Measurements from ENCODE around the gene PACRG.
"Not testable (repeated sequence)": the region's sequence is repeated elsewhere in the genome, so short reads cannot be mapped to it uniquely, and the experiment has no call there.

Gene PACRG

DNA sequence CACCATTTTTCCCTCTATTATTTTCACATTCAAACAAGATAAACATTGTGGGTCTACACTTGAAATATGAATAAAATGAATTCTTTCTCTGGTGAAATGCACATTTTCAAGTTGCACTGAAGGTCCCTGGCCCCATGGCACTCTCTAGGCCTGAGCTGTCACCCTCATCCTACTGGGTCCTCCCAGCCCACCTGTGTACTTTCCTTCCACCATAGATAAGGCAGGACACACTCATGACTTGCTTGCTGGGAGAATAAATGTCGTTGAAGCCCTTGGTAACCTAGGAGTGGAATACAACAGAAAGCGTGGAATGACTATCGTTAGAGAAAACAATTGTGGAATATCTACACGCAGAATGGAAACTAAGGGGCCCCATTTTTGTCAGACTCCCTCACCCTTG is 585.8 kb downstream of the PACRG start:
- no peak for DNase-seq (ENCODE audit: low read depth, low spot score)

GRCh38 chr6:163313981-163314380 is 586.2 kb downstream of the PACRG start:
- no peak for DNase-seq (ENCODE audit: low read depth, low spot score)

- no peak for DNase-seq (ENCODE audit: low read depth, low spot score)
Measured at GRCh38 chr6:163314791-163315470, 587.2 kb downstream of the PACRG start.

- DNase-seq (ENCODE audit: low read depth, low spot score): not testable (repeated sequence)
Measured at GRCh38 chr6:163316866-163317495, 589.2 kb downstream of the PACRG start.

GRCh38 chr6:163318071-163318786 is 590.5 kb downstream of the PACRG start:
- no peak for DNase-seq (ENCODE audit: low read depth, low spot score)

GRCh38 chr6:163319609-163320366 is 592.0 kb downstream of the PACRG start:
- no peak for DNase-seq (ENCODE audit: low read depth, low spot score)

GRCh38 chr6:163320402-163320801 is 592.6 kb downstream of the PACRG start:
- no peak for DNase-seq (ENCODE audit: low read depth, low spot score)

DNA sequence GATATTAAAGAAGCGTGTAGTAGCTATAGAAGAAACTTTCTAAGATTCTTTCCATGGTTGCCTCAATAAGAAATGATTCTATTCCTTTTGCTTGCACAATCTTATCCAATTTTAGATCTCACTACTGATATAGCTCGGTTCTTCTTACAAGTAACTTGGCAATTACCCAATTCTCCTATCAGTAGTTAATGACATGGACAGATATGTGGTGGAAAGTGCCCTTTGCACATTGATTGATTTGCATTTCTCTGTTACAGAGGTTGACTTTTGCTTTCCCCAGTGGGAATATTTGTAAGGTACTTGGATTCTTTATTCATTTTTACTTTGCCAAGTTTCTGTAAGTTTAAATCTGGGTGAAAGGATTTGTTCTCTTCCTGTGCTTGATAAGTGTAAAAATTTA is 593.0 kb downstream of the PACRG start:
- DNase-seq (ENCODE audit: low read depth, low spot score): no peak

DNA sequence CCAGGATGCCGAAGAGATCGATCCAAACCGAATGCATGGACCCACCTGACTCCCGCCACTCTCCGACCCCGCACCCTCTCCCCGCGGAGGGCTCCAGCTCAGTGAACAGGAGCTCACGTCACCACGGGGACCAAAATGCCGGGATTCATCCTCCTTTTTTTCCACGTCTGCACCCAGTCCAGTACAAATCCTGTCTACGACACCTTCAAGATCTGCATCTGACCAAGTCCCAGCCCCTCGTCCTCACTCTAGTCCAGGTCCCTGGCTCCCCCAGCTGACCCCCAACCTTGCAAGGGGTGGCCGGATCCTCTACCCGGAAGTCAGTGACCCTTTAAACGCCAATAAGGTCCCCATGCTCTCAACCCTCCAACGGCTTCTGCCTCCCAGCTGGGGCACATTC is 593.9 kb downstream of the PACRG start:
- no peak for DNase-seq (ENCODE audit: low read depth, low spot score)

- DNase-seq (ENCODE audit: low read depth, low spot score): no peak
Measured at GRCh38 chr6:163323274-163323673, 595.5 kb downstream of the PACRG start.

DNA sequence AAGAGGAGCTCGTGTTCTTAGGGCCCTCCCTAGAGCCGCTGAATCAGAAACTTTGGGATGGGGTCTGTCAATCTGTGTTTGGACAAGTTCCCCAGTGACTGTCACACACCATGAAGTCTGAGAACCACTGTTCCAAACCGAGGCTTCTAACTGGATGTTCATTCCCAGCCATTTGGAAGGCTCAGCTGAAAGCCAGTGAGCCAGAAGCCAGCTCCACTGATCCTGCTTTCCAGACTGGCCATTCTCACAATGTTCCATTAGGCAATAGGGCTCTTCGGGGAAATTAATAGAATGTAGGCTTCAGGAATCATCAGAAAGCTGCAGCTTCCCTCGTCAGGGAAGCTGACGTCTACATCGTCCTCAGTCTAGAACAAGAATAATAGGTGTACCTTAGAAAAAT is 595.9 kb downstream of the PACRG start:
- no peak for DNase-seq (ENCODE audit: low read depth, low spot score)

DNA sequence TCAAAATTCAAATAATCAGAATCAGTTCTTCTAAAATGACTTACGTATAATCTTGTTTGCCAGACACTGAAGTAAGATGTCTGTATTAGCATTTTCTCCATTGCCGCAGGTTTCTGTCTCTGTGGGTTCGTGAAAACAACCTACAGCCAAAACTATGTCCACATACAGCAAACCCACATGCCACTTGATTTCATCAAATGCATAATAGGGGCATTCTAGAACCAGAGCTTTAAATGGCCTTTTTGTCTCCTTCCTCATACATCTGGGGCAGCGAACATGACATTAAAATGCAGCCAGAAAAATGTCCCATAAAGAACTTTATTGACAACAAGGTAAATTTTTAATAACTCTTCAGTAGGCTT is 596.5 kb downstream of the PACRG start:
- no peak for DNase-seq (ENCODE audit: low read depth, low spot score)

DNA sequence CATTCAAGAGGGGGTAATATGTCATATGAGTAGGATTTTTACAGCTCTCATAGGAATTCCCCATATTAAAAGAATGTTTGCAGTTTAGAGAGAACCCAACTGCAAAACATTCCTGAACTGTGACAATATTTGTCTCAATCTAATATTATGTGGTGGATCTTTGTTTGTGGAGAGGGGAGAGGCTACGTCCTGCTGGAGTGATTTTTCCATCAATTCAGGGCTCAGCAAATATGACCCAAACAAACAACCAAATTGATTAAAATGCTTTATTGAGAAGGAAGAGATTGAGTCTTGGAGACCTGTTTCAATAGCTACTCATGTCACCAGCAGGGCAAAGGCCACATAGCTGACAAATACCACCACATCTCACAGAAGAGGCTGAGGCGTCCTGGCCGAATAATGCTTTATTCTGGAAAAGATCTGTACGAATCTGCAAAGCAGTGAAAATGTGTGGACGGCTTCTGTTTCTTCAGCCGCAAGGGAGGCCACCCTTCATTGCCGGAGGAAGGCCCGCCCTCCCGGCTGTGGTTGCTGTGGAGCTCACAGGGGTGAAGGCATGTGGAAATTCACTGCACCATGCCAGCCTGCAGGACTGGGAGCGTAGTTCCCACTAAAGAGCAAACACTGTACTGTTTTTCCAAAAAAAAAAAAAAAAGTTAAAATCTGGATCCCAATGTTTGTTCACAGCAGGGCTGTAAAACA is 597.1 kb downstream of the PACRG start:
- DNase-seq (ENCODE audit: low read depth, low spot score): no peak

GRCh38 chr6:163325390-163325784 is 597.6 kb downstream of the PACRG start:
- no peak for DNase-seq (ENCODE audit: low read depth, low spot score)

- no peak for DNase-seq (ENCODE audit: low read depth, low spot score)
Measured at GRCh38 chr6:163327165-163327880, 599.5 kb downstream of the PACRG start.

GRCh38 chr6:163327921-163328320 is 600.1 kb downstream of the PACRG start:
- no peak for DNase-seq (ENCODE audit: low read depth, low spot score)

GRCh38 chr6:163328411-163328810 is 600.6 kb downstream of the PACRG start:
- no peak for DNase-seq (ENCODE audit: low read depth, low spot score)

DNA sequence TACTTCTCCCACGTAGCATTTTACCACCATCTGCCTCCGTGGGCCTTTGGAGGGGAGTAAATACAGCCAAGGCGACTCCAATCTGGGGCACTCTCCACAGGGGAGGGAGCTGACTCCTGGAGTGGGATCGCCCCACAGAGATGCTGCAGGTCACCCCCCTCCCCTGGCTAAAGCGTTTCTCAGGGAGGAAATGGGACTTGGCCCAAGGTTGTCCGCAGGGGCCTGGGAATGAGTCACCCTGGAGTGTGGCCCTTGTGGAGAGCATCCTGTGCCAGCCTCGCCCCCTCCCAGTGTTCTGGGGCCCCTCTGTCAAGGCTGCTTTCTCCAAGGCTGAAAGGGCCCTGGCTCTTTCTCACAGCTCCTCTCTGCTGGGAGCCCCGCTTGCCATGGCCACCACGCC is 602.2 kb downstream of the PACRG start:
- DNase-seq (ENCODE audit: low read depth, low spot score): no peak

- no peak for DNase-seq (ENCODE audit: low read depth, low spot score)
Measured at GRCh38 chr6:163331245-163331644, 603.5 kb downstream of the PACRG start.

- DNase-seq (ENCODE audit: low read depth, low spot score): no peak
Measured at GRCh38 chr6:163332575-163332974, 604.8 kb downstream of the PACRG start.

GRCh38 chr6:163333038-163333437 is 605.3 kb downstream of the PACRG start:
- no peak for DNase-seq (ENCODE audit: low read depth, low spot score)
